GM19328 (cell line): ENCODE data around the gene SLC38A6.
"Not testable (repeated sequence)": the region's sequence is repeated elsewhere in the genome, so short reads cannot be mapped to it uniquely, and the experiment has no call there.

Source experiments
- ATAC-seq: cut with Tn5 transposase; IDR thresholded peaks from one replicate; pipeline ENCODE4 v1.9.1; 2021; ENCODE audit warnings: mild to moderate bottlenecking, moderate library complexity; ENCODE audit not compliant: unreplicated experiment

Gene SLC38A6

GRCh38 chr14:61048640-61049039 lies 67.6 kb downstream of the SLC38A6 start:
- no peak for ATAC-seq

GRCh38 chr14:61050417-61050816 lies 69.4 kb downstream of the SLC38A6 start:
- no peak for ATAC-seq

DNA sequence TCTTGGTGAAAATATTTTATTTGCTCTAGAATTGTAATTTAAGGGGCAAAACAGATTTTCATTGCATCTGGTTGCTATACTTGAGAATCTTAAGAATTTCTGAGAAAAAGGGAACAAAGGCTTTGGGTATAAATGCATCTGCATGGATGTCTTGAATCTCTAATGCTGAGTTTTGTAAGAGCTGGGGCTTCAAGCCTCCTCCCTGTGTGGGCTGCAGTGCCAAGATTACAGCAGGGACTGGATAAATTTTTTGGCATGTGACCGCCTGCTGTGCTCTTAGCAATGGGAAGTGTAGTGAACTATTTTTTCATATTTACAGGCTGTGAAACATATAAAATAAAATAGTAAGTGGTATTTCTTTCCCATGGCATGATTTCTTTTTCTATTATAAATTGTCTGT lies 70.0 kb downstream of the SLC38A6 start:
- no peak for ATAC-seq

DNA sequence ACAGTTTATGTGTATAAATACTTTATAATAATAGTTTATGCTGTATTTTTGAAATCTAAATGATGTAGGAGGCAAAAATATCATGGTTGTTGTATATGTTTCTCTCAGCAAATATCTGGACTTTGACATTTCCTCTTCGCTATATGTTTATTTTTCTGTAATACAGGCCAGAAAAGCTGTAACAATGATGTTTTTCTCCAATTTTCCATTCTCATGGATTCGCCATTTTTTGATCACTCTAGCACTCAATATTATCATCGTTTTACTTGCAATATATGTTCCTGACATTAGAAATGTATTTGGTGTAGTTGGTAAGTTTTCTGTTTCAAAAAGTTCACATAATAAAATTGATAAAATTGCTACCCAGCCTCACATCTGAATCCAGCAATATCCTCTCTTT lies 70.6 kb downstream of the SLC38A6 start:
- ATAC-seq = no peak

- ATAC-seq = no peak
These were observed 82.4 kb downstream of the SLC38A6 start for GRCh38 chr14:61063461-61063860.

GRCh38 chr14:61064210-61064609 lies 83.2 kb downstream of the SLC38A6 start:
- ATAC-seq = no peak

DNA sequence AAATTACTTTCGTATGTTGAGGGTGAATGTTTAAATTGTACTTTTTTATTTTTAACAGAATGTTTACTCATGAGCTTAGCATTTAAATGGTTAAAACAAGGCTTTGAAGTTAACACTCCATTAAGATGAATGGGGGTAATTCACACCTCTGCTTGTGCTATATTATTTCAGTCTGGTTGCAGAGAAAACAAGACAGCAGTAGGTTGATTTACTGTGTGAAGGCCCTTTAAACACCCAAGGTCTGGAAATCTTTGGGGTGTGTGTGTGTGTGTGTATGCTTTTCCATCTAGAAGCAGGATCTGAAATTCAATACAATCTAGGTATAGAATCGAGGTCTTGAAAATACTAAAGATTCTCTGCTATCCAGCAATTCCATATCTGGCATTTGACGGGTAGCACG lies 83.8 kb downstream of the SLC38A6 start:
- no peak for ATAC-seq

DNA sequence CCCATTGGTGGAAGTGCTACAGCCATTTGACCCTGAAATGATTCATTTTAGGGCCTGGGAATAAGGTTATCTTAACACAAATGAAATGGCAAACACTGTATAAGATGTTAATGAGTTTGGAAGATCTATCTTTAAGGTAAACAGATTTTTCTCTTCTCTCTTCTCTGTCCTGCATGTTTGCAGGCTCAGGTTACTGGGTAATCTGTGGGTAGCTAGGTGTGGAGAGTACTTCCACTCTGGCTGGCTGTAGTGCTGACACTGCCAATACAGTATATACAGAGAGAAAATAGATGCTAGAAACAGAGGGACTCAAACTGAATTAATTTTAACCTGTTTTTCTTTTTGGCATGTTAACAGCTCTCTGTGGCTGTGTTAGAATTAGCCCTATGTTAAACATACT lies 84.6 kb downstream of the SLC38A6 start:
- ATAC-seq = no peak

DNA sequence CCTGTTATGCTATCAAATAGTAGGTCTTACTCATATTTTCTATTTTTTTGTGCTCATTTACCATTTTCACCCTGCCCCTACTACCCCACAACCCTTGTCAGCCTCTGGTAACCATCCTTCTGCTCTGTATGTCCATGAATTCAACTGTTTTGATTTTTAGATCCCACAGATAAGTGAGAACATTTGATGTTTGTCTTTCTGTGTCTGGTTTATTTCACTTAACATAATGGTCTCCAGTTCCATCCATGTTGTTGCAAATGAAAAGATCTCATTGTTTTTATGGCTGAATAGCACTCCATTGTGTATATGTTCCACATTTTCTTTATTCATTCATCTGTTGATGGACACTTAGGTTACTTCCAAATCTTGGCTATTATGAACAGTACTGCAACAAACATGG lies 91.4 kb downstream of the SLC38A6 start:
- ATAC-seq = not testable (repeated sequence)

DNA sequence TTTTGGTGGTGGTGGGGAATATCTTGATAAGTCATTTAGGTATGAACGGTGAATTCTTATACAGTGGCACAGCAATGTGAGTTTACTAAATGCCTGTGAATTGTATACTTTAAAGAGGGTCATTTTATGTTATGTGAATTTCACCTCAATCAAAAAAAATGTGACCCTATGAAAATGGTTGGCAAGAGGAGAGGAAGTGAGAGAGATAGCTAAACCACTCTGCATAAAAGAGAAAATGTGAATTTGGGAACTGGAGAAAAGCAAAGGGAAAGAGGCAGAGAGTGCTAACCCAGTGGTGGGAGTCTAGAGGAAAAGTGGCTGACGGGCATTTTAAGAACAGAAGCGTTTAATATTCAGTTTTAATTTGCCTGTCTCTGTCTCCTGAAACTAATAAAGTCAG lies 93.8 kb downstream of the SLC38A6 start:
- ATAC-seq = no peak

DNA sequence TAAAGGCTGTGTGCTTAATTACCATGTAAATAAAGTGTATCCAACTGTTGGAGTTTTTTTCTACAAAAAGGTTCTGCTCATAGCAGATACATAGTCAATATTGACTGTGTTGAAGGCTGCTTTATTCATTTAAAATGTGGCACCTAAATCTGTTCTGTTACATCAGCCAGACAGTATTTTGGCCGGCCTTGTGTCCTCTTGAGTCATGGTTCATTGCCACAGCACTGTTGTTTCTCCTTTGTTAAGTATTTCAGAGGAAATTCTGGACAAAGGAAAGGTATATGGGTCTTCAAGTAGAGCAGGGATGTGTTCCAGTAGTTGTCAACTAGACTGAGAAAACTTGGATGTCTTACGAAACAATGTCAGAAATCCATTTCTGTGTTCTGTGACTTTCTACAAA lies 95.5 kb downstream of the SLC38A6 start:
- ATAC-seq = no peak

DNA sequence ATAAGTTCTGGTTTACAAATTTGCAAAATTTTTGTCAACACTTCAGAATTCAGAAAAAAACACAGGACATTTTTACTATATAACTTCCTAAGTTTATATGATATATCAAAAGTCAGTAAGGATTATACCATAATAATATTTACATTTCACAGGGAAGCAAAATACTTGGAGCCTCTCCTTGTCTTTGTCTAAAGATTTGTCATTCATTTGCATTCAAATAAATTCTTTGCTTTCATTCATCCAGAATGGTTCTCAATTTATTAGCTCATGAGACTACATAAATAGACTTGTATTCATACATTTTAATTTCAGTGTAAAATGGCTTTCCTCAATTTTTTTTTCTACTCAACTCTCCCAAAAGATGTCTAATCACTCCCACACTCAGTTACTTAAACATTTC lies 96.4 kb downstream of the SLC38A6 start:
- no peak for ATAC-seq

- no peak for ATAC-seq
These were observed 97.1 kb downstream of the SLC38A6 start for GRCh38 chr14:61077951-61078720.

DNA sequence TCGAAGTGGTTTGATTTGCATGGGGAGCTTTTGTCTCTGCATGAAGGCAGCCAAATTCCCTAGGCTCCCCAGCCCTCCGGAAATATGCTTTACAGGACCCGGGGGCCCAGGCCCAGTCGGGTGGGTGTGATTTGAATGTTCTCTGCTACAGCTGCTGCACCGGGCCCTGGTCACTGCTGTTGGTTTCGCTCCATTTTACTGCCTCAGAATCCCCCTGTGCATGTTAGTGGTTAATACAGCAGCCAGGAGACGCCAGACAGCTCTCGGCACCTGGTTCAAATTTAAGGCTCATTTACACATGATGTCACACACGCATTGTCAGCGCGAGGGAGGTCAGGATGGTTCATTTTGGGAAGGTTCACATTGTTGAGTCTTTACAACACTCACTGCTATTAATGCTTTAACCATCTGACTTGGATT lies 99.6 kb downstream of the SLC38A6 start:
- ATAC-seq = peak; percentile 64

DNA sequence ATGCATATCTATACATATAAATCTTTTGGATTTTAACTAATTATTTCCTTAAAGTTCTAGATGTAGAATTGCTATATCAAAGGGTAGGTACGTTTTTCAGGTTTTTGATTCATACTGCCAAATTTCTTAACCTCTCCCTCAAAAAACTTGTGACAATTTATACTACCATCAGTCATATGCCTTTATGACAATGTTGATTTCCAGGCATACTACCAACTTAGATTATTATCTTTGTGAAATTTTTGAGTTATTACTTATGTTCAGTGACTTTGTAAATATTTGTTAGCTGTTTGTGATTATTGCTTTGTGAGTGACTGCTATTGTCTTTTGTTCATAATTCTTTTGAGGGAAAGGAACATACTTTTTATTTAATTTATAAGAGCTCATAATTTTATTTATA lies 107.0 kb downstream of the SLC38A6 start:
- no peak for ATAC-seq

- ATAC-seq = no peak
These were observed 108.2 kb downstream of the SLC38A6 start for GRCh38 chr14:61089126-61089750.

DNA sequence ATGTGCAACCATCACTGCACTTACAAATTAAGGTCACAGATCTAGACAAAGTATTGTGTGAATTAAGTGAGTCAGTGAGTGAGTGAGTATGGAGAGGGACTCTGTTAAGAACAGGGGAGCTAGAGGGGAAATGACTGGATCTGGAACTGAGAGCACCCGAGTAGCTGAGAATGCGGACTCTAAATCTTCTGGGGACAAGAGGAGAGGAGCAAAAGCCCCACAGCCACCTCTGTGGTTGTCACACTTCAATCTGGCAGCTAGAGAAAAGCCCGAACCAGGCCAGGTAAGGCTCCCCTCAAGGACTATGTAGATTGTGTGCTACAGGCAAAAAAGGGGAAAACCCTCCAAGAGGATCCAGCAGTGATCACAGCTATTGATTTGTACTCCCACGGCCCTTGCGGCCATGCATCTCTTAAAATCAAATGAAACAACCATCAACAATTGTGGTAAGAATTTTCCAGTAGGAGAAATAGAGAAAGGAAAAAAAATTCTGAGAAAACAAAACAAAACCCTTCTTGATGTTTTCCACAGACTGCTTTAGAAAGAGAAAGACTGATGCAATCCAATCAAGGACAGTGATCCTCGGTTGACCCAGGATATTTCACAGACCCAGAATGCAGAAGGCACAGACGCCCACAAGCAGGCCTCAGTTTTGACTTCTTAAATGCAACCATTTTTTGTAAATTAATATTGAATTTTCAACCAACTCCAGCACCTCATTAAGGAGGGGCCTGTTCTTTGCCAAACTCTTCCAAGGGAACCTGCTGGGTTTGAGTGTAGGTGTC lies 109.6 kb downstream of the SLC38A6 start:
- ATAC-seq = no peak

GRCh38 chr14:61091657-61092273 lies 110.7 kb downstream of the SLC38A6 start:
- ATAC-seq = no peak

GRCh38 chr14:61098096-61098495 lies 117.1 kb downstream of the SLC38A6 start:
- not testable (repeated sequence) for ATAC-seq

DNA sequence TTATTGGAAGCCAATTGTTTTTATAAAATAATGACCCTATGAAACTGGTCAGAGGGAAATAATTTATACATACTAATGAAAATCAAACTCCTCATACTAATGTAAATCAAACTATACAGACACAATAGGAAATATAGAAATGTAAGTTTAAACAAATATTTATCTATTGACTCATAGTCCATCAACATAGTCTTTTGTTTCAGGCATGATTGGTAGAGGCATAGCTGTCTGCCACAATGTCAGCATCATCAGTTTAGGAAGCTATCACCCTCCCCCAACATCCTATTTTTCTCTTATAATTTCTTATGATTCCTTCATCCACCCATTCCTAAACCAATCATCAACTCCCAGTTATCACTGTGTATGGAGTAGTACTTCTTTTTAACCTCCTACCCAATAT lies 117.7 kb downstream of the SLC38A6 start:
- ATAC-seq = no peak

- ATAC-seq = no peak
These were observed 118.3 kb downstream of the SLC38A6 start for GRCh38 chr14:61099216-61099835.
